IMR-90 (cell line): ENCODE results near the gene NFIA. TPM values are rescaled to one million over a fixed set of nuclear protein-coding genes. Genes with fewer than 3 reads are reported as not detected.

Experiments
- ATAC-seq: fragments of 200-7000 bp; cut with Tn5 transposase; 2 replicates; pipeline ENCODE4 v1.9.1; 2020; ENCODE audit warnings: low read depth, mild to moderate bottlenecking, moderate library complexity
- BruUV-seq: library from RNA; stranded (reverse); fragments of 400-500 nt; replicated peaks from 2 replicates; lab custom pipeline; 2021; lab: Mats Ljungman, UMichigan
- CTCF ChIA-PET: fragments of 300-600 bp; formaldehyde crosslinking; extraction: SDS; loops from one replicate; lab custom pipeline; 2021; ENCODE audit warnings: antibody characterized with exemption; lab: Yijun Ruan, JAX
- POLR2A ChIA-PET: fragments of 300-600 bp; sonication (Branson Sonifier 250); formaldehyde crosslinking; loops from one replicate; lab custom pipeline; 2022; ENCODE audit warnings: antibody characterized with exemption; ENCODE audit not compliant: unreplicated experiment; lab: Charles Lee
- DNase-seq: peaks from one replicate; pipeline ENCODE4 v3.0.0; 2013
- H2AFZ ChIP-seq: replicated peaks from 2 replicates; pipeline ENCODE3; 2013; ENCODE audit warnings: low read length, mild to moderate bottlenecking; ENCODE audit not compliant: poor library complexity
- H2AK5ac ChIP-seq: 2 replicates; pipeline ENCODE4 v1.6.1; 2013; ENCODE audit warnings: low read depth, low read length, inconsistent platforms
- H2AK9ac ChIP-seq: replicated peaks from 2 replicates; pipeline ENCODE3; 2013; ENCODE audit warnings: mild to moderate bottlenecking, low read depth, low read length, moderate library complexity; ENCODE audit not compliant: poor library complexity
- H2BK120ac ChIP-seq: 2 replicates; pipeline ENCODE4 v1.6.1; 2013; ENCODE audit warnings: low read depth, low read length, inconsistent platforms
- H2BK15ac ChIP-seq: 3 replicates; pipeline ENCODE4 v1.6.1; 2013; ENCODE audit warnings: low read depth, low read length, inconsistent platforms
- H2BK20ac ChIP-seq: 2 replicates; pipeline ENCODE4 v1.6.1; 2013; ENCODE audit warnings: low read depth, mild to moderate bottlenecking, inconsistent platforms, low read length, moderate library complexity
- H2BK5ac ChIP-seq: 2 replicates; pipeline ENCODE4 v1.6.1; 2013; ENCODE audit warnings: mild to moderate bottlenecking, low read depth, low read length, inconsistent platforms; ENCODE audit not compliant: poor library complexity, severe bottlenecking
- H3K14ac ChIP-seq: replicated peaks from 2 replicates; pipeline ENCODE4 v1.6.1; 2013; ENCODE audit warnings: low read depth, low read length, inconsistent platforms
- H3K18ac ChIP-seq: 2 replicates; pipeline ENCODE4 v1.6.1; 2013; ENCODE audit warnings: low read depth, low read length, control low read depth
- H3K23ac ChIP-seq: 2 replicates; pipeline ENCODE4 v1.6.1; 2013; ENCODE audit warnings: low read depth, low read length, inconsistent platforms
- H3K27ac ChIP-seq: 2 replicates; pipeline ENCODE4 v1.5.1; 2013; ENCODE audit warnings: mild to moderate bottlenecking, control low read depth, low read length; ENCODE audit not compliant: insufficient read depth
- H3K27me3 ChIP-seq: 2 replicates; pipeline ENCODE4 v1.6.1; 2013; ENCODE audit warnings: low read length; ENCODE audit not compliant: control insufficient read depth, insufficient read depth
- H3K36me3 ChIP-seq: 2 replicates; pipeline ENCODE4 v1.6.1; 2013; ENCODE audit warnings: low read length, mixed read lengths; ENCODE audit not compliant: control insufficient read depth, insufficient read depth
- H3K4ac ChIP-seq: 2 replicates; pipeline ENCODE4 v1.6.1; 2013; ENCODE audit warnings: low read depth, low read length, inconsistent platforms
- H3K4me1 ChIP-seq: 2 replicates; pipeline ENCODE4 v1.6.1; 2013; ENCODE audit warnings: low read length, mixed read lengths; ENCODE audit not compliant: control insufficient read depth, insufficient read depth
- H3K4me2 ChIP-seq: 2 replicates; pipeline ENCODE4 v1.6.1; 2013; ENCODE audit warnings: low read depth, mild to moderate bottlenecking, control low read depth, low read length, moderate library complexity
- H3K4me3 ChIP-seq: 2 replicates; pipeline ENCODE4 v1.5.1; 2013; ENCODE audit warnings: low read depth, mild to moderate bottlenecking, control low read depth, low read length, moderate library complexity; ENCODE audit not compliant: insufficient read depth
- H3K56ac ChIP-seq: 2 replicates; pipeline ENCODE4 v1.6.1; 2013; ENCODE audit warnings: low read length, inconsistent platforms; ENCODE audit not compliant: insufficient read depth; ENCODE audit errors: extremely low read depth
- H3K79me1 ChIP-seq, 2 experiments: 2 replicates each; pipeline ENCODE4 v1.6.1; 2013; ENCODE audit warnings: low read length in 2 of 2, inconsistent platforms in 1 of 2, low read depth in 1 of 2
- H3K9ac ChIP-seq: 2 replicates; pipeline ENCODE4 v1.6.1; 2013; ENCODE audit warnings: low read depth, low read length, control low read depth
- H3K9me1 ChIP-seq: 2 replicates; pipeline ENCODE4 v1.6.1; 2013; ENCODE audit warnings: low read length, inconsistent platforms; ENCODE audit not compliant: insufficient read depth
- H3K9me3 ChIP-seq: 2 replicates; pipeline ENCODE4 v1.6.1; 2013; ENCODE audit warnings: low read length; ENCODE audit not compliant: control insufficient read depth, insufficient read depth
- H4K20me1 ChIP-seq: 2 replicates; pipeline ENCODE4 v1.6.1; 2013; ENCODE audit warnings: low read length, inconsistent platforms; ENCODE audit not compliant: insufficient read depth
- H4K5ac ChIP-seq: 2 replicates; pipeline ENCODE4 v1.6.1; 2013; ENCODE audit warnings: mild to moderate bottlenecking, low read depth, low read length, control low read depth
- H4K8ac ChIP-seq, 2 experiments: 2 replicates each; pipeline ENCODE4 v1.6.1; 2013; ENCODE audit warnings: low read depth in 2 of 2, low read length in 2 of 2, control low read depth in 1 of 2, inconsistent platforms in 1 of 2
- H4K91ac ChIP-seq: 2 replicates; pipeline ENCODE4 v1.6.1; 2013; ENCODE audit warnings: low read depth, low read length, inconsistent platforms; ENCODE audit not compliant: insufficient read depth
- CEBPB ChIP-seq: IDR thresholded peaks from 2 replicates; pipeline ENCODE4 v1.6.1; 2012; ENCODE audit warnings: low read depth, low read length, improper control_type of control experiment
- CTCF ChIP-seq: conservative IDR thresholded peaks from 2 replicates; pipeline ENCODE4 v1.5.1; 2012; ENCODE audit warnings: mild to moderate bottlenecking, low read depth, low read length, improper control_type of control experiment
- FOS ChIP-seq: fragments of 150-350 bp; IDR thresholded peaks from 2 replicates; pipeline ENCODE4 v1.6.1; 2016; ENCODE audit warnings: low read depth, low read length
- MAZ ChIP-seq: IDR thresholded peaks from 2 replicates; pipeline ENCODE4 v1.6.1; 2012; ENCODE audit warnings: low read depth, mild to moderate bottlenecking, low read length, improper control_type of control experiment, moderate library complexity, borderline replicate concordance
- MXI1 ChIP-seq: IDR thresholded peaks from 2 replicates; pipeline ENCODE4 v1.6.1; 2012; ENCODE audit warnings: low read depth, mild to moderate bottlenecking, low read length, moderate library complexity, borderline replicate concordance
- RCOR1 ChIP-seq: IDR thresholded peaks from 2 replicates; pipeline ENCODE4 v1.6.1; 2012; ENCODE audit warnings: mild to moderate bottlenecking, low read length, improper control_type of control experiment; ENCODE audit not compliant: insufficient replicate concordance
- WGBS, 2 experiments: methylation state at CpG; one replicate each; pipeline versions ENCODE4 v1.1.5 to v1.1.7; 2013; ENCODE audit warnings: missing lambda C conversion rate in 2 of 2; ENCODE audit not compliant: insufficient read length in 1 of 2; ENCODE audit errors: extremely low coverage in 2 of 2; 5-methylcytosine and 5-hydroxymethylcytosine counted together
- dilution Hi-C: fragments of 300-500 bp; cut with HindIII; formaldehyde crosslinking; loops from one replicate; pipeline ENCODE4 v1.14.3; 2018; ENCODE audit warnings: low sequenced_read_pairs; ENCODE audit not compliant: unreplicated experiment
- in situ Hi-C: fragments of 300-500 bp; cut with MboI; formaldehyde crosslinking; loops from 3 replicates; pipeline ENCODE4 v1.14.3; 2019; ENCODE audit warnings: low sequenced_read_pairs, inconsistent platforms, mixed read lengths
- intact Hi-C: fragments of 100-400 bp; cut with micrococcal nuclease; formaldehyde crosslinking; loops from 2 replicates; pipeline ENCODE4 v1.10.0; 2022
- polyA plus RNA-seq, 3 experiments: library from polyadenylated mRNA; depleted of rRNA; stranded (reverse); fragments of >200 nt; gene quantifications; 2 replicates each; pipeline ENCODE4 v1.2.3, GENCODE V29; 2012; ENCODE audit warnings: low replicate concordance in 1 of 3
- total RNA-seq: library from RNA; depleted of rRNA; stranded (reverse); fragments of >200 nt; gene quantifications from 2 replicates; pipeline ENCODE4 v1.2.3, GENCODE V29; 2012

The NFIA gene
- total and polyA plus RNA-seq, 2 of the 4 experiments (the other 2 are of a cell fraction) = 1.6 to 2.2 TPM

GRCh38 chr1:61158591-61158990 is 76.2 kb downstream of the NFIA start (continued):
- no peak for TF ChIP-seq RCOR1
- no peak for TF ChIP-seq MAZ
- TF ChIP-seq FOS = no peak

GRCh38 chr1:61160526-61160925 is 78.2 kb downstream of the NFIA start:
- POLR2A ChIA-PET = no interaction called here
- peak; percentile 21 for DNase-seq
- H4K5ac ChIP-seq = no peak overlapping the region
- no peak overlapping the region for H2BK5ac ChIP-seq
- H3K79me1 ChIP-seq = no peaks in the 10 kb centered on the region
- no peak overlapping the region for H3K4me2 ChIP-seq
- H3K9ac ChIP-seq = no peak overlapping the region
- H4K20me1 ChIP-seq = no peaks in the 10 kb centered on the region
- intact Hi-C loops = no loop called here
- no peak overlapping the region for H3K56ac ChIP-seq
- H2AK9ac ChIP-seq = no peak overlapping the region
- no peak overlapping the region for H2AFZ ChIP-seq
- WGBS, 2 experiments = 85% methylated on average over 2 of the region's 4 CpGs; no CpG with 5 or more reads in 1 of the 2 experiments
- no peak overlapping the region for H3K4ac ChIP-seq
- in situ Hi-C loops = no loop called here
- no peaks in the 10 kb centered on the region for H3K36me3 ChIP-seq
- H3K9me1 ChIP-seq = no peaks in the 10 kb centered on the region
- CTCF ChIA-PET = no interaction called here
- H3K4me3 ChIP-seq = no peak overlapping the region
- no peaks in the 10 kb centered on the region for H3K27me3 ChIP-seq
- H3K14ac ChIP-seq = no peak overlapping the region
- no peak overlapping the region for H2BK15ac ChIP-seq
- no peak for ATAC-seq
- no peaks in the 10 kb centered on the region for H3K9me3 ChIP-seq
- no peak overlapping the region for H3K23ac ChIP-seq
- no peak overlapping the region for H2AK5ac ChIP-seq
- no peak overlapping the region for H3K18ac ChIP-seq
- H3K27ac ChIP-seq = no peak overlapping the region
- no peak overlapping the region for H4K91ac ChIP-seq
- dilution Hi-C loops = no loop called here
- no TSS peak for BruUV-seq
- H2BK20ac ChIP-seq = no peak overlapping the region
- no peak for TF ChIP-seq FOS
- no peak for TF ChIP-seq CTCF
- TF ChIP-seq MXI1 = no peak
- no peak for TF ChIP-seq CEBPB
- H2BK120ac ChIP-seq = no peak overlapping the region
- no peak overlapping the region for H4K8ac ChIP-seq
- H3K4me1 ChIP-seq = peaks cover 11% of the 10 kb centered on the region
